H1 (cell line): Measurements from ENCODE around the gene IL17A. TPM values are rescaled to one million over a fixed set of nuclear protein-coding genes. Genes with fewer than 3 reads are reported as not detected.

Experiments used
- CTCF ChIA-PET: fragments of 300-600 bp; sonication (Branson Sonifier 250); formaldehyde crosslinking; loops from one replicate; lab custom pipeline; 2021; ENCODE audit not compliant: partially characterized antibody; lab: Charles Lee
- POLR2A ChIA-PET: fragments of 300-600 bp; sonication (Branson Sonifier 250); formaldehyde crosslinking; loops from one replicate; lab custom pipeline; 2021; ENCODE audit warnings: inconsistent platforms; ENCODE audit not compliant: partially characterized antibody; lab: Charles Lee
- DNase-seq, 2 experiments: peaks; one replicate each; pipeline versions ENCODE4 v3.0.0 to v3.0.0-alpha.2; 2010 to 2022; ENCODE audit warnings: low spot score in 2 of 2, low read depth in 1 of 2, mixed read lengths in 1 of 2
- FAIRE-seq: peaks from 2 replicates; lab custom pipeline; 2011; peaks lifted over from hg19 to GRCh38; lab: Jason Lieb, UNC
- H2AFZ ChIP-seq: 2 replicates; pipeline ENCODE4 v1.8.1; 2012; ENCODE audit warnings: low read length, inconsistent platforms
- H2AK5ac ChIP-seq: 2 replicates; pipeline ENCODE4 v1.6.1; 2013; ENCODE audit warnings: low read depth, low read length
- H2BK120ac ChIP-seq: replicated peaks from 2 replicates; pipeline ENCODE3; 2013; ENCODE audit warnings: low read depth, low read length, inconsistent platforms
- H2BK12ac ChIP-seq: 2 replicates; pipeline ENCODE4 v1.6.1; 2013; ENCODE audit warnings: low read depth, low read length
- H2BK15ac ChIP-seq: 2 replicates; pipeline ENCODE4 v1.6.1; 2013; ENCODE audit warnings: low read length
- H2BK20ac ChIP-seq: 2 replicates; pipeline ENCODE4 v1.6.1; 2013; ENCODE audit warnings: low read length
- H2BK5ac ChIP-seq: 2 replicates; pipeline ENCODE4 v1.6.1; 2013; ENCODE audit warnings: low read depth, low read length
- H3K14ac ChIP-seq: 2 replicates; pipeline ENCODE4 v1.6.1; 2013; ENCODE audit warnings: inconsistent platforms; ENCODE audit not compliant: insufficient read length
- H3K18ac ChIP-seq: 2 replicates; pipeline ENCODE4 v1.6.1; 2013; ENCODE audit warnings: low read length; ENCODE audit errors: extremely low read depth
- H3K23ac ChIP-seq: 2 replicates; pipeline ENCODE4 v1.6.1; 2013; ENCODE audit warnings: inconsistent platforms; ENCODE audit not compliant: insufficient read length
- H3K23me2 ChIP-seq: 2 replicates; pipeline ENCODE4 v1.6.1; 2013; ENCODE audit warnings: low read depth, low read length
- H3K27ac ChIP-seq: 2 replicates; pipeline ENCODE4 v1.6.1; 2011; ENCODE audit warnings: low read depth, low read length, inconsistent platforms
- H3K27me3 ChIP-seq, 4 experiments: replicated peaks in 1 of 4; 1 replicate in 1 of 4; 2 replicates in 3 of 4; pipeline versions ENCODE4 v1.6.1 to v1.8.1; 2011 to 2013; ENCODE audit warnings: low read length in 3 of 4, mild to moderate bottlenecking in 3 of 4, inconsistent platforms in 2 of 4, mixed read lengths in 2 of 4, moderate library complexity in 1 of 4; ENCODE audit not compliant: control insufficient read depth in 3 of 4, insufficient read depth in 3 of 4; ENCODE audit errors: extremely low read depth in 1 of 4
- H3K36me3 ChIP-seq, 4 experiments: 2 replicates each; pipeline versions ENCODE4 v1.6.1 to v1.8.1; 2011 to 2013; ENCODE audit warnings: mild to moderate bottlenecking in 4 of 4, low read length in 3 of 4, moderate library complexity in 2 of 4, control low read depth in 1 of 4, inconsistent platforms in 1 of 4; ENCODE audit not compliant: insufficient read depth in 4 of 4, control insufficient read depth in 2 of 4
- H3K4ac ChIP-seq: replicated peaks from 2 replicates; pipeline ENCODE3; 2013; ENCODE audit warnings: low read length, low read depth, mixed read lengths, inconsistent platforms; ENCODE audit not compliant: insufficient read length
- H3K4me1 ChIP-seq, 4 experiments: replicated peaks in 1 of 4; 1 replicate in 1 of 4; 2 replicates in 3 of 4; pipeline versions ENCODE4 v1.6.1 to v1.8.1; 2011 to 2013; ENCODE audit warnings: low read length in 3 of 4, inconsistent platforms in 2 of 4, mixed read lengths in 1 of 4; ENCODE audit not compliant: insufficient read depth in 4 of 4, control insufficient read depth in 3 of 4
- H3K4me2 ChIP-seq, 2 experiments: 2 replicates each; pipeline versions ENCODE4 v1.6.1 to v1.8.1; 2011 to 2013; ENCODE audit warnings: low read depth in 2 of 2, low read length in 2 of 2, control low read depth in 1 of 2, inconsistent platforms in 1 of 2, mild to moderate bottlenecking in 1 of 2; ENCODE audit not compliant: insufficient read depth in 1 of 2
- H3K4me3 ChIP-seq, 4 experiments: fragments of 200-600, 300-600 bp in 1 of 4; sonication (generic), shearing (Covaris generic), sonication (Bioruptor Twin) in 1 of 4; 2 replicates each; pipeline versions ENCODE4 v1.5.1 to v1.8.1; 2011 to 2016; ENCODE audit warnings: low read length in 4 of 4, low read depth in 3 of 4, control low read depth in 2 of 4, inconsistent platforms in 2 of 4, mild to moderate bottlenecking in 2 of 4, mixed read lengths in 1 of 4, moderate library complexity in 1 of 4; ENCODE audit not compliant: insufficient read depth in 2 of 4; ENCODE audit errors: extremely low read depth in 1 of 4
- H3K56ac ChIP-seq: replicated peaks from 2 replicates; pipeline ENCODE3; 2013; ENCODE audit warnings: low read depth, mild to moderate bottlenecking, mixed read lengths, low read length, inconsistent platforms; ENCODE audit not compliant: insufficient read length
- H3K79me1 ChIP-seq: 2 replicates; pipeline ENCODE4 v1.6.1; 2013; ENCODE audit warnings: low read depth, low read length, control low read depth
- H3K79me2 ChIP-seq, 2 experiments: 2 replicates each; pipeline versions ENCODE4 v1.6.1 to v1.8.1; 2012 to 2013; ENCODE audit warnings: low read length in 2 of 2, mild to moderate bottlenecking in 2 of 2, inconsistent platforms in 1 of 2; ENCODE audit not compliant: insufficient read depth in 2 of 2, control insufficient read depth in 1 of 2
- H3K9ac ChIP-seq, 4 experiments: replicated peaks in 1 of 4; 1 replicate in 1 of 4; 2 replicates in 3 of 4; pipeline versions ENCODE4 v1.6.1 to v1.8.1; 2011 to 2013; ENCODE audit warnings: low read depth in 3 of 4, low read length in 3 of 4, control low read depth in 2 of 4, mild to moderate bottlenecking in 2 of 4, moderate library complexity in 2 of 4, inconsistent platforms in 1 of 4; ENCODE audit errors: extremely low read depth in 1 of 4
- H3K9me3 ChIP-seq, 2 experiments: 2 replicates each; pipeline versions ENCODE4 v1.6.1 to v1.8.1; 2012 to 2013; ENCODE audit warnings: mild to moderate bottlenecking in 2 of 2, moderate library complexity in 2 of 2, control low read depth in 1 of 2, inconsistent platforms in 1 of 2, low read depth in 1 of 2, low read length in 1 of 2, mixed read lengths in 1 of 2; ENCODE audit not compliant: insufficient read depth in 2 of 2
- H4K20me1 ChIP-seq, 2 experiments: replicated peaks in 1 of 2; 2 replicates each; pipeline versions ENCODE3 to v1.8.1; 2011 to 2013; ENCODE audit warnings: inconsistent platforms in 2 of 2, low read length in 2 of 2, mild to moderate bottlenecking in 1 of 2; ENCODE audit not compliant: insufficient read depth in 2 of 2, control insufficient read depth in 1 of 2
- H4K5ac ChIP-seq: 2 replicates; pipeline ENCODE4 v1.6.1; 2013; ENCODE audit warnings: low read length, low read depth, mixed read lengths, inconsistent platforms; ENCODE audit not compliant: insufficient read length
- H4K8ac ChIP-seq: 2 replicates; pipeline ENCODE4 v1.8.0; 2013; ENCODE audit warnings: mild to moderate bottlenecking, moderate library complexity, low read length, inconsistent platforms; ENCODE audit not compliant: insufficient read depth; ENCODE audit errors: extremely low read depth
- H4K91ac ChIP-seq: replicated peaks from 2 replicates; pipeline ENCODE3; 2013; ENCODE audit warnings: low read length, mixed read lengths, inconsistent platforms; ENCODE audit not compliant: insufficient read length
- BCL11A ChIP-seq, 2 experiments: IDR thresholded peaks; one replicate each; pipeline ENCODE4 v1.6.1; 2011; ENCODE audit warnings: low read depth in 2 of 2, low read length in 2 of 2, mild to moderate bottlenecking in 2 of 2
- CBX8 ChIP-seq: fragments of 300-800, 300-1000 bp; sonication (generic); IDR thresholded peaks from 2 replicates; pipeline ENCODE4 v1.7.1; 2016; ENCODE audit warnings: low read depth, low read length, borderline replicate concordance
- CHD1 ChIP-seq: IDR thresholded peaks from 2 replicates; pipeline ENCODE4 v1.6.1; 2012; ENCODE audit warnings: low read depth, low read length, improper control_type of control experiment
- CTBP2 ChIP-seq: IDR thresholded peaks from 2 replicates; pipeline ENCODE4 v1.7.0; 2011; ENCODE audit warnings: borderline replicate concordance, mild to moderate bottlenecking, moderate library complexity, mixed read lengths, low read length; ENCODE audit not compliant: insufficient read depth, insufficient read length
- EP300 ChIP-seq, 2 experiments: IDR thresholded peaks; 1 replicate in 1 of 2; 2 replicates in 1 of 2; pipeline ENCODE4 v1.6.1; 2011 to 2012; ENCODE audit warnings: low read depth in 2 of 2, low read length in 2 of 2, mild to moderate bottlenecking in 2 of 2, borderline replicate concordance in 1 of 2, inconsistent platforms in 1 of 2, moderate library complexity in 1 of 2
- GABPA ChIP-seq: IDR thresholded peaks from 2 replicates; pipeline ENCODE4 v1.6.1; 2011; ENCODE audit warnings: mild to moderate bottlenecking, low read length, moderate library complexity, borderline replicate concordance; ENCODE audit not compliant: insufficient read depth
- PHF8 ChIP-seq: fragments of 200-600 bp; sonication (generic); conservative IDR thresholded peaks from 2 replicates; pipeline ENCODE4 v1.7.1; 2012; ENCODE audit warnings: low read depth, mild to moderate bottlenecking, inconsistent platforms, low read length, moderate library complexity
- RAD21 ChIP-seq, 2 experiments: IDR thresholded peaks in 1 of 2; conservative IDR thresholded peaks in 1 of 2; 2 replicates each; pipeline ENCODE4 v1.6.1; 2011; ENCODE audit warnings: low read depth in 2 of 2, low read length in 2 of 2, improper control_type of control experiment in 1 of 2, inconsistent platforms in 1 of 2, mild to moderate bottlenecking in 1 of 2, moderate library complexity in 1 of 2
- RBBP5 ChIP-seq: IDR thresholded peaks from 2 replicates; pipeline ENCODE4 v1.7.1; 2012; ENCODE audit warnings: low read depth, mild to moderate bottlenecking, inconsistent platforms, low read length, moderate library complexity, borderline replicate concordance
- SAP30 ChIP-seq: fragments of 300-600 bp; sonication (generic); IDR thresholded peaks from 2 replicates; pipeline ENCODE4 v1.7.1; 2012; ENCODE audit warnings: low read length, moderate library complexity, mild to moderate bottlenecking, inconsistent platforms; ENCODE audit not compliant: insufficient read depth, insufficient replicate concordance
- SP2 ChIP-seq: IDR thresholded peaks from 2 replicates; pipeline ENCODE4 v1.6.1; 2012; ENCODE audit warnings: mild to moderate bottlenecking, low read length, inconsistent platforms
- SP4 ChIP-seq: IDR thresholded peaks from 2 replicates; pipeline ENCODE4 v1.6.1; 2012; ENCODE audit warnings: low read length, inconsistent platforms
- TAF7 ChIP-seq: optimal IDR thresholded peaks from 2 replicates; pipeline ENCODE3; 2011; ENCODE audit warnings: low read depth, mild to moderate bottlenecking, inconsistent platforms, low read length, moderate library complexity, borderline replicate concordance
- TCF12 ChIP-seq: IDR thresholded peaks from 2 replicates; pipeline ENCODE4 v1.6.1; 2011; ENCODE audit warnings: low read depth, mild to moderate bottlenecking, low read length
- WGBS, 2 experiments: shearing (Covaris generic) in 1 of 2; methylation state at CpG; one replicate each; pipeline versions ENCODE4 v1.1.6 to v1.1.7; 2013 to 2015; ENCODE audit warnings: low lambda C conversion rate in 2 of 2, mixed read lengths in 2 of 2, inconsistent platforms in 1 of 2, low coverage in 1 of 2, missing lambda C conversion rate in 1 of 2; ENCODE audit not compliant: insufficient replicate concordance in 2 of 2, insufficient coverage in 1 of 2, insufficient read length in 1 of 2; ENCODE audit errors: extremely low coverage in 1 of 2, missing lambda C conversion rate in 1 of 2; 5-methylcytosine and 5-hydroxymethylcytosine counted together
- polyA plus RNA-seq, 7 experiments: library from polyadenylated mRNA; depleted of rRNA in 3 of 7; stranded (reverse) in 5 of 7; unstranded in 2 of 7; fragments of >200 nt in 5 of 7; fragments of 200-250 nt in 2 of 7; gene quantifications; 1 replicate in 5 of 7; 2 replicates in 1 of 7; 4 replicates in 1 of 7; pipeline versions ENCODE4 v1.2.1 to v1.2.3, GENCODE V29; 2011 to 2013; ENCODE audit warnings: missing spikeins in 2 of 7, mixed read lengths in 2 of 7
- total RNA-seq: library from RNA; stranded (reverse); fragmentation: NEBNext Ultra II Directional; extraction: Animal tissue kit (Norgen Biotek cat#: 25700); gene quantifications from 2 replicates; pipeline ENCODE4 v1.2.1, GENCODE V29; 2021

IL17A gene
- total and polyA plus RNA-seq, 2 of the 8 experiments (the other 6 are each of a cell fraction or from before 2014, with no cell fraction given) = not detected

DNA sequence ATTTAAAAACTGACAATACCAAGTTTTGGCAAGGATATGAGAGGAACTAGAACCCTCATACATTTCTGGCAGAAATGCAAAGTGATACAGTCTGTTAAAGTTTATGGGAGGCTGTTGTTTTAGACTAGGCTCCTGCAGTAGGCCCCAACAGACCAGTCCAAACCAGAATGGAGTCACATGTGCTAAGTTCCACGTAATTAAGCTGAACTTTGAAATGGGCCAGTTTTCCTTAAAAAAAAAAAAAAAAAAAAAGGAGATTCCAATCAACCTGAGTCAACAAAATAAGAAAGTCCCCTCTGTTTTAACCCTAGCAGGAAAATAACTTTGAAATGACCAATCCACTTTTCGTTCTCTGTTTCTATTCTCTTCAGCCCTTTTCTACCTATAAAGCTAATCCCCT lies 31.6 kb downstream of the IL17A start:
- Histone ChIP-seq H4K8ac (no peak overlapping the region), H3K9ac (no peak overlapping the region), H3K79me2 (no peaks in the 10 kb centered on the region), H3K79me1 (no peaks in the 10 kb centered on the region), H2BK5ac (no peak overlapping the region), H3K4me1 (no peaks in the 10 kb centered on the region), H3K4me3 (no peak overlapping the region), H3K18ac (no peak overlapping the region), H2AFZ (no peak overlapping the region), H2AK5ac (no peak overlapping the region), H3K9me3 (no peaks in the 10 kb centered on the region), H3K14ac (no peak overlapping the region), H3K56ac (no peak overlapping the region), H3K27me3 (no peaks in the 10 kb centered on the region), H3K36me3 (no peaks in the 10 kb centered on the region), H2BK15ac (no peak overlapping the region), H4K5ac (no peak overlapping the region), H2BK20ac (no peak overlapping the region), H3K23ac (no peak overlapping the region), H3K27ac (no peak overlapping the region), H4K91ac (no peak overlapping the region), H4K20me1 (no peaks in the 10 kb centered on the region), H3K4me2 (no peak overlapping the region), H3K4ac (no peak overlapping the region), H3K23me2 (no peaks in the 10 kb centered on the region; the same call in 1 of the 2 replicates), H2BK120ac (no peak overlapping the region), H2BK12ac (no peak overlapping the region)
- POLR2A ChIA-PET = no interaction called here
- 95% methylated on average over 2 of the region's 2 CpGs; no CpG with 5 or more reads in 1 of the 2 experiments for WGBS, 2 experiments
- FAIRE-seq = no peak
- CTCF ChIA-PET = no interaction called here
- DNase-seq = no peak
- TF ChIP-seq TAF7 (no peak), CTBP2 (no peak), SP4 (no peak), TCF12 (no peak), PHF8 (no peak), RAD21 (IDR thresholded peaks at IDR 0.05 in 1 of 2, conservative IDR thresholded peaks at IDR 0.05 in 1 of 2; ENCODE audit: low read depth in 2 of 2, low read length in 2 of 2) (no peak), CHD1 (no peak), RBBP5 (no peak), EP300 (IDR thresholded peaks at IDR 0.05; ENCODE audit: borderline replicate concordance in 1 of 2, low read depth in 2 of 2, low read length in 2 of 2) (no peak), CBX8 (no peak), BCL11A (IDR thresholded peaks at IDR 0.05; ENCODE audit: low read depth in 2 of 2, low read length in 2 of 2) (no peak), SP2 (no peak), SAP30 (no peak), GABPA (no peak)
